DOHH2 (cell line): ENCODE results near the gene WDFY2.

Experiments
- EZH2phosphoT487 ChIP-seq: fragments of 200-600 bp; sonication (generic); IDR thresholded peaks from 2 replicates; pipeline ENCODE4 v1.6.1; 2017; ENCODE audit warnings: borderline replicate concordance, mild to moderate bottlenecking, antibody characterized with exemption, low read length, moderate library complexity, mixed read lengths
- TF ChIP-seq, protein P1 (sequence below): fragments of 200-600 bp; sonication (generic); IDR thresholded peaks from one replicate; pipeline ENCODE4 v1.5.1; 2014; ENCODE audit warnings: antibody characterized with exemption, mild to moderate bottlenecking, low read depth, low read length; ENCODE audit not compliant: poor library complexity, severe bottlenecking

DNA sequence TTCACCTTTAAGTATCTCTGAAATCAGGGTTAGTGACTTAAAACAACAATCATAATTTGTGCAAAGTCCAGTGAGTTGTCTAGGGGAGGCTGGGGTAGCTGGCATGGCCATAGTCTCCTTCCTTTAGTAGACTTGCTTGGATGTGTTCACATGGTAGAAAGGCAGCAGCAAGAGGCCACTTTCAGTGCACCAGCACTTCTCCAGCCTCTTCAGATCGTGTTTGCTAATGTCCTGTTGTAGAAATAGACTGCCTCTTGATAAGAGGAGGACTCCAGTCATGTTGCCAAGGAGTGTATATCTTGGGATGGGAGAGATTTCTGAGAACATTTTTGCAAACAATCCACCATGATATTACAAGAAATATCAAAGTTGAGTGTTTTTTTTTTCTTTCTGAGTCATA lies 22.9 kb downstream of the WDFY2 start:
- TF ChIP-seq, protein P1, sequence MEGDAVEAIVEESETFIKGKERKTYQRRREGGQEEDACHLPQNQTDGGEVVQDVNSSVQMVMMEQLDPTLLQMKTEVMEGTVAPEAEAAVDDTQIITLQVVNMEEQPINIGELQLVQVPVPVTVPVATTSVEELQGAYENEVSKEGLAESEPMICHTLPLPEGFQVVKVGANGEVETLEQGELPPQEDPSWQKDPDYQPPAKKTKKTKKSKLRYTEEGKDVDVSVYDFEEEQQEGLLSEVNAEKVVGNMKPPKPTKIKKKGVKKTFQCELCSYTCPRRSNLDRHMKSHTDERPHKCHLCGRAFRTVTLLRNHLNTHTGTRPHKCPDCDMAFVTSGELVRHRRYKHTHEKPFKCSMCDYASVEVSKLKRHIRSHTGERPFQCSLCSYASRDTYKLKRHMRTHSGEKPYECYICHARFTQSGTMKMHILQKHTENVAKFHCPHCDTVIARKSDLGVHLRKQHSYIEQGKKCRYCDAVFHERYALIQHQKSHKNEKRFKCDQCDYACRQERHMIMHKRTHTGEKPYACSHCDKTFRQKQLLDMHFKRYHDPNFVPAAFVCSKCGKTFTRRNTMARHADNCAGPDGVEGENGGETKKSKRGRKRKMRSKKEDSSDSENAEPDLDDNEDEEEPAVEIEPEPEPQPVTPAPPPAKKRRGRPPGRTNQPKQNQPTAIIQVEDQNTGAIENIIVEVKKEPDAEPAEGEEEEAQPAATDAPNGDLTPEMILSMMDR: no peak
- no peak for TF ChIP-seq EZH2phosphoT487
